Stimulated activated CD4-positive, alpha-beta T cell treated with anti-CD3 and anti-CD28 coated beads, TNF-alpha, amount 100 ng/mL, for 48 hours (primary cell): Measurements from ENCODE around the gene IQUB.
"Not testable (repeated sequence)": the region's sequence is repeated elsewhere in the genome, so short reads cannot be mapped to it uniquely, and the experiment has no call there.

ENCODE experiments used
- DNase-seq, 3 donors: peaks; one replicate each; pipeline ENCODE4 v3.0.0-alpha.2; 2020; ENCODE audit warnings: low read depth in 3 of 3

IQUB gene

GRCh38 chr7:123415625-123416024, 118.8 kb downstream of the IQUB start:
- DNase-seq = no peak

- DNase-seq = no peak
Measured at GRCh38 chr7:123410273-123410904, 124.0 kb downstream of the IQUB start.

- not testable (repeated sequence) for DNase-seq
Measured at GRCh38 chr7:123407951-123408350, 126.4 kb downstream of the IQUB start.
